Measurements from ENCODE around the gene NPC1L1. TPM values are rescaled to one million over a fixed set of nuclear protein-coding genes. Genes with fewer than 3 reads are reported as not detected.
A peak's percentile ranks its signal among the peaks of the same experiment; 100 is the strongest.

NPC1L1 gene
- total and polyA plus RNA-seq, 7 donors: 0.09 to 0.83 (median 0.36) TPM; not detected in 2

GRCh38 chr7:44568771-44569560 is 27.8 kb upstream of the NPC1L1 start:
- H3K4me1 ChIP-seq: peaks cover 0 to 15% (median 13%) of the 10 kb centered on the region in 4 donors
- WGBS, 2 donors: 93 to 94% methylated on average over 17 of the region's 17 CpGs
- intact Hi-C loops (cut with DNase I): loop anchor here (5.0 kb wide), 1 partner anchor 77 kb away; the partner anchor contains the start of gene NUDCD3
- no peak for DNase-seq
- TF ChIP-seq POLR2AphosphoS5 (IDR thresholded peaks at IDR 0.05): no peak
- no peaks in the 10 kb centered on the region for H3K9me3 ChIP-seq
- no peak overlapping the region for H3K27ac ChIP-seq
- no peak overlapping the region for H3K4me3 ChIP-seq
- H3K27me3 ChIP-seq: no peaks in the 10 kb centered on the region
- peaks cover 42 to 88% (median 64%) of the 10 kb centered on the region in 4 donors for H3K36me3 ChIP-seq

GRCh38 chr7:44567884-44568283 is 26.8 kb upstream of the NPC1L1 start:
- Histone ChIP-seq H3K4me1 (peaks cover 0 to 11% (median 9%) of the 10 kb centered on the region in 4 donors), H3K27ac (no peak overlapping the region), H3K9me3 (no peaks in the 10 kb centered on the region), H3K4me3 (no peak overlapping the region), H3K36me3 (peaks cover 42 to 91% (median 64%) of the 10 kb centered on the region in 4 donors), H3K27me3 (no peaks in the 10 kb centered on the region)
- no peak for DNase-seq
- 87 to 95% methylated on average over 6 of the region's 6 CpGs for WGBS, 2 donors
- TF ChIP-seq EP300 (IDR thresholded peaks at IDR 0.05): no peak
- no peak for TF ChIP-seq POLR2A (IDR thresholded peaks at IDR 0.05)
- TF ChIP-seq CTCF (IDR thresholded peaks at IDR 0.05): no peak
- TF ChIP-seq POLR2AphosphoS5 (IDR thresholded peaks at IDR 0.05): no peak
- intact Hi-C loops (cut with DNase I): loop anchor here (5.0 kb wide), 1 partner anchor 76 kb away; the partner anchor contains the start of gene NUDCD3

GRCh38 chr7:44566680-44567079 is 25.6 kb upstream of the NPC1L1 start:
- Histone ChIP-seq H3K9me3 (no peaks in the 10 kb centered on the region), H3K36me3 (peaks cover 35 to 80% (median 58%) of the 10 kb centered on the region in 4 donors), H3K27ac (no peak overlapping the region), H3K4me1 (no peaks in the 10 kb centered on the region), H3K27me3 (no peaks in the 10 kb centered on the region), H3K4me3 (no peak overlapping the region)
- whole genome bisulfite sequencing, 2 donors: 75 to 93% methylated on average over 5 of the region's 5 CpGs
- DNase-seq: no peak
- intact Hi-C loops (cut with DNase I): loop anchor here (5.0 kb wide), 1 partner anchor 74 kb away; the partner anchor contains the start of gene NUDCD3
- TF ChIP-seq CTCF (IDR thresholded peaks at IDR 0.05) (no peak), POLR2AphosphoS5 (IDR thresholded peaks at IDR 0.05) (no peak), POLR2A (IDR thresholded peaks at IDR 0.05) (no peak), EP300 (IDR thresholded peaks at IDR 0.05) (no peak)

GRCh38 chr7:44565795-44566559 is 24.8 kb upstream of the NPC1L1 start:
- no peak for DNase-seq
- H3K4me1 ChIP-seq: no peaks in the 10 kb centered on the region
- peak in 1 of 4 experiments; percentile 6 for TF ChIP-seq CTCF (IDR thresholded peaks at IDR 0.05)
- TF ChIP-seq EP300 (IDR thresholded peaks at IDR 0.05): no peak
- no peak for TF ChIP-seq POLR2AphosphoS5 (IDR thresholded peaks at IDR 0.05)
- no peak for TF ChIP-seq POLR2A (IDR thresholded peaks at IDR 0.05)
- H3K9me3 ChIP-seq: no peaks in the 10 kb centered on the region
- WGBS, 2 donors: 80 to 86% methylated on average over 16 of the region's 16 CpGs
- no peaks in the 10 kb centered on the region for H3K27me3 ChIP-seq
- intact Hi-C loops (cut with DNase I): loop anchor here (1.0 to 5.0 kb wide), 2 partner anchors 74 to 325 kb away; partner anchors contain the start of gene NUDCD3
- H3K4me3 ChIP-seq: no peak overlapping the region
- peak overlapping the region in 1 of 4 donors; percentile 35 for H3K27ac ChIP-seq
- H3K36me3 ChIP-seq: peaks cover 34 to 73% (median 51%) of the 10 kb centered on the region in 4 donors
